Stimulated activated CD8-positive, alpha-beta memory T cell treated with anti-CD3 and anti-CD28 coated beads, Interleukin-4, amount 100 ng/mL, for 1 hour (primary cell): Measurements from ENCODE around the gene ABR.

ENCODE experiments used
- DNase-seq, 2 donors: peaks; one replicate each; pipeline ENCODE4 v3.0.0-alpha.2; 2020; ENCODE audit warnings: low read depth in 2 of 2, low spot score in 1 of 2

The ABR gene

GRCh38 chr17:1179818-1180742 lies at the start of gene ABR:
TSS of gene ABR (minus strand) at chr17:1179981. CDS start at chr17:1179727, 254 bp downstream.
- peak; percentile 38 to 50 for DNase-seq

GRCh38 chr17:1229349-1229899 lies 49.6 kb upstream of the ABR start:
- DNase-seq, result peak in 1 of 2 donors; percentile 21

GRCh38 chr17:1228781-1229348 lies 49.1 kb upstream of the ABR start:
- DNase-seq, result no peak

GRCh38 chr17:1227917-1228780 lies 48.4 kb upstream of the ABR start:
- DNase-seq, result no peak

- DNase-seq, result no peak
Measured at GRCh38 chr17:1227365-1227764, 47.6 kb upstream of the ABR start.

- no peak for DNase-seq
Measured at GRCh38 chr17:1226308-1226707, 46.5 kb upstream of the ABR start.

GRCh38 chr17:1224330-1224729 lies 44.5 kb upstream of the ABR start:
- no peak for DNase-seq

- DNase-seq, result no peak
Measured at GRCh38 chr17:1223662-1224061, 43.9 kb upstream of the ABR start.

GRCh38 chr17:1222321-1222720 lies 42.5 kb upstream of the ABR start:
- no peak for DNase-seq

- DNase-seq, result no peak
Measured at GRCh38 chr17:1221209-1221608, 41.4 kb upstream of the ABR start.

- DNase-seq, result no peak
Measured at GRCh38 chr17:1220346-1220745, 40.6 kb upstream of the ABR start.

- DNase-seq, result no peak
Measured at GRCh38 chr17:1217089-1217385, 37.3 kb upstream of the ABR start.

GRCh38 chr17:1216217-1217088 lies 36.7 kb upstream of the ABR start:
- no peak for DNase-seq

- no peak for DNase-seq
Measured at GRCh38 chr17:1212946-1213345, 33.2 kb upstream of the ABR start.

- no peak for DNase-seq
Measured at GRCh38 chr17:1211287-1211686, 31.5 kb upstream of the ABR start.

- DNase-seq, result no peak
Measured at GRCh38 chr17:1208966-1209365, 29.2 kb upstream of the ABR start.

- DNase-seq, result no peak
Measured at GRCh38 chr17:1206026-1206777, 26.4 kb upstream of the ABR start.

GRCh38 chr17:1203967-1204291 lies 24.1 kb upstream of the ABR start:
- no peak for DNase-seq

- DNase-seq, result peak in 1 of 2 donors; percentile 47
Measured at GRCh38 chr17:1203111-1203966, 23.6 kb upstream of the ABR start.
